ENCODE results near the gene CILP2. TPM values are rescaled to one million over a fixed set of nuclear protein-coding genes. Genes with fewer than 3 reads are reported as not detected.

Gene CILP2
- total and polyA plus RNA-seq, 2 experiments from 2014 or later, result 4.0 to 21.6 TPM

DNA sequence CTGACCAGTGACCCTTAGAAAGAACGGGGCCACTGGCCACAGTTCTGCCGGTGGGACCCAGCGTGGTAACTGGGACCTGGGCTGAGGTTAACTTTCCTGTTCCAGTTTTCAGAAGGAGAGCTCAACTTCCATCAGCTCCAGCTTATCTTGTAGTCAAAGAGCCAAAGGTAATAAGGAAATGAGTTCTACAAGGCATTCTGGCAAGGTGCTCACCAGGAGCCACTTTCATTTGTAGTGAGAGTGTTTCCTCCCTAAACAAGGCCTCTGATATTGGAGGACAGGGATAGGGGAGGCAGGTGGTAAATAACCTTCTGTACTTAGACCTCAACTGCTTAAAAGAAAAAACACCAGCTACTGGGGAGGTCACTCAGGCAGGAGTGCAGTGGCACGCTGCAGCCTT lies 42.4 kb downstream of the CILP2 start:
- H3K4me1 ChIP-seq (ENCODE audit: insufficient read depth), result no peaks in the 10 kb centered on the region
- H3K4me1 Mint-ChIP-seq, result peaks cover 3% of the 10 kb centered on the region; the same call in 2 of the 3 replicates
- no peaks in the 10 kb centered on the region for H4K20me1 ChIP-seq (replicated peaks; ENCODE audit: insufficient read depth)
- no peak overlapping the region for H3K4me3 Mint-ChIP-seq
- no peak overlapping the region for H2AFZ ChIP-seq
- H3K79me2 ChIP-seq (replicated peaks; ENCODE audit: insufficient read depth), result no peaks in the 10 kb centered on the region
- H3K27ac ChIP-seq (ENCODE audit: low read depth), result no peak overlapping the region; the same call in 1 of the 2 replicates
- H3K4me3 ChIP-seq, result no peak overlapping the region
- H3K4me2 ChIP-seq, result no peak overlapping the region
- DNase-seq (ENCODE audit: low spot score) (no peak), ATAC-seq (no peak)
- no peaks in the 10 kb centered on the region for H3F3A ChIP-seq (replicated peaks; ENCODE audit: low read depth)
- TF ChIP-seq, protein P1, sequence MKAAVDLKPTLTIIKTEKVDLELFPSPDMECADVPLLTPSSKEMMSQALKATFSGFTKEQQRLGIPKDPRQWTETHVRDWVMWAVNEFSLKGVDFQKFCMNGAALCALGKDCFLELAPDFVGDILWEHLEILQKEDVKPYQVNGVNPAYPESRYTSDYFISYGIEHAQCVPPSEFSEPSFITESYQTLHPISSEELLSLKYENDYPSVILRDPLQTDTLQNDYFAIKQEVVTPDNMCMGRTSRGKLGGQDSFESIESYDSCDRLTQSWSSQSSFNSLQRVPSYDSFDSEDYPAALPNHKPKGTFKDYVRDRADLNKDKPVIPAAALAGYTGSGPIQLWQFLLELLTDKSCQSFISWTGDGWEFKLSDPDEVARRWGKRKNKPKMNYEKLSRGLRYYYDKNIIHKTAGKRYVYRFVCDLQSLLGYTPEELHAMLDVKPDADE (IDR thresholded peaks at IDR 0.05), result no peak
- TF ChIP-seq EZH2phosphoT487 (IDR thresholded peaks at IDR 0.05; ENCODE audit: unreplicated experiment) (no peak), CREB1 (CRISPR knock-in tag; IDR thresholded peaks at IDR 0.05; ENCODE audit: low read depth) (no peak), NANOG (IDR thresholded peaks at IDR 0.05; ENCODE audit: borderline replicate concordance) (no peak), POLR2AphosphoS5 (IDR thresholded peaks at IDR 0.05; ENCODE audit: low read depth) (no peak)
- no peaks in the 10 kb centered on the region for H3K9me3 Mint-ChIP-seq
- no peaks in the 10 kb centered on the region for H3K9me2 ChIP-seq (ENCODE audit: insufficient read depth)
- no peak overlapping the region for H3K27ac Mint-ChIP-seq
- H3K36me3 Mint-ChIP-seq (ENCODE audit: low read depth), result no peaks in the 10 kb centered on the region
- H3K36me3 ChIP-seq (ENCODE audit: insufficient read depth), result no peaks in the 10 kb centered on the region
- peaks cover 3% of the 10 kb centered on the region for H3K27me3 Mint-ChIP-seq (ENCODE audit: insufficient read depth, low read depth, poor library complexity)
- no peaks in the 10 kb centered on the region for H3K27me3 ChIP-seq (ENCODE audit: insufficient read depth)

DNA sequence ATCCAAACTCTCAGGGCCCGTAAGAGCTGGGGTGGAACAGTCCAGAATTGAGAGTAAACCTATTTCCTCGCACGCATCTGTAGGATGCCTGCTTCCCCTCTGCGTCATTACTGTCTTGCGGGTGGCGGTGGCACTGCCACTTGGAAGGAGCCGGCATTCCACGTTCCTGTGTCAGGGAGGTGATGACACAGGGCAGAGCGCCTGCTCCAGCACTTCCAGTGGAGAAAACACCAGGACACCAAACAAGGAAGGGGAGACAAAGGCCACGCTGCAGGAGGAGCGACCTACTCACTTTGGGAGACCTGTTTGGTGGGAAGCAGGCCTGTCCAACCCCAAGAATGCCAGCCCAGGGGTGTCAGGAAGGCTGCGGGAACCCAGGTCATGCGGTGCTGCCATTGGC lies 43.3 kb downstream of the CILP2 start:
- Histone ChIP-seq H3K36me3 (ENCODE audit: insufficient read depth) (no peaks in the 10 kb centered on the region), H3K79me2 (replicated peaks; ENCODE audit: insufficient read depth) (no peaks in the 10 kb centered on the region), H4K20me1 (replicated peaks; ENCODE audit: insufficient read depth) (no peaks in the 10 kb centered on the region), H3K27ac (ENCODE audit: low read depth) (no peak overlapping the region), H3K4me1 (ENCODE audit: insufficient read depth) (no peaks in the 10 kb centered on the region), H3K4me2 (no peak overlapping the region), H2AFZ (no peak overlapping the region), H3K9me2 (ENCODE audit: insufficient read depth) (no peaks in the 10 kb centered on the region), H3K27me3 (ENCODE audit: insufficient read depth) (no peaks in the 10 kb centered on the region), H3F3A (replicated peaks; ENCODE audit: low read depth) (no peaks in the 10 kb centered on the region), H3K4me3 (no peak overlapping the region)
- no peak for ATAC-seq
- DNase-seq (ENCODE audit: low spot score), result no peak
- no peaks in the 10 kb centered on the region for H3K4me1 Mint-ChIP-seq
- TF ChIP-seq NANOG (IDR thresholded peaks at IDR 0.05; ENCODE audit: borderline replicate concordance) (no peak), CREB1 (CRISPR knock-in tag; IDR thresholded peaks at IDR 0.05; ENCODE audit: low read depth) (no peak), STAT1 (IDR thresholded peaks at IDR 0.05; ENCODE audit: unreplicated experiment) (no peak), ZNF331 (CRISPR knock-in tag; IDR thresholded peaks at IDR 0.05; ENCODE audit: low read depth) (no peak), ZNF114 (CRISPR knock-in tag; IDR thresholded peaks at IDR 0.05) (no peak)
- TF ChIP-seq, protein P2, sequence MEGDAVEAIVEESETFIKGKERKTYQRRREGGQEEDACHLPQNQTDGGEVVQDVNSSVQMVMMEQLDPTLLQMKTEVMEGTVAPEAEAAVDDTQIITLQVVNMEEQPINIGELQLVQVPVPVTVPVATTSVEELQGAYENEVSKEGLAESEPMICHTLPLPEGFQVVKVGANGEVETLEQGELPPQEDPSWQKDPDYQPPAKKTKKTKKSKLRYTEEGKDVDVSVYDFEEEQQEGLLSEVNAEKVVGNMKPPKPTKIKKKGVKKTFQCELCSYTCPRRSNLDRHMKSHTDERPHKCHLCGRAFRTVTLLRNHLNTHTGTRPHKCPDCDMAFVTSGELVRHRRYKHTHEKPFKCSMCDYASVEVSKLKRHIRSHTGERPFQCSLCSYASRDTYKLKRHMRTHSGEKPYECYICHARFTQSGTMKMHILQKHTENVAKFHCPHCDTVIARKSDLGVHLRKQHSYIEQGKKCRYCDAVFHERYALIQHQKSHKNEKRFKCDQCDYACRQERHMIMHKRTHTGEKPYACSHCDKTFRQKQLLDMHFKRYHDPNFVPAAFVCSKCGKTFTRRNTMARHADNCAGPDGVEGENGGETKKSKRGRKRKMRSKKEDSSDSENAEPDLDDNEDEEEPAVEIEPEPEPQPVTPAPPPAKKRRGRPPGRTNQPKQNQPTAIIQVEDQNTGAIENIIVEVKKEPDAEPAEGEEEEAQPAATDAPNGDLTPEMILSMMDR (conservative IDR thresholded peaks at IDR 0.05; ENCODE audit: low read depth in 2 of 2), result no peak
- TF ChIP-seq, protein P3, sequence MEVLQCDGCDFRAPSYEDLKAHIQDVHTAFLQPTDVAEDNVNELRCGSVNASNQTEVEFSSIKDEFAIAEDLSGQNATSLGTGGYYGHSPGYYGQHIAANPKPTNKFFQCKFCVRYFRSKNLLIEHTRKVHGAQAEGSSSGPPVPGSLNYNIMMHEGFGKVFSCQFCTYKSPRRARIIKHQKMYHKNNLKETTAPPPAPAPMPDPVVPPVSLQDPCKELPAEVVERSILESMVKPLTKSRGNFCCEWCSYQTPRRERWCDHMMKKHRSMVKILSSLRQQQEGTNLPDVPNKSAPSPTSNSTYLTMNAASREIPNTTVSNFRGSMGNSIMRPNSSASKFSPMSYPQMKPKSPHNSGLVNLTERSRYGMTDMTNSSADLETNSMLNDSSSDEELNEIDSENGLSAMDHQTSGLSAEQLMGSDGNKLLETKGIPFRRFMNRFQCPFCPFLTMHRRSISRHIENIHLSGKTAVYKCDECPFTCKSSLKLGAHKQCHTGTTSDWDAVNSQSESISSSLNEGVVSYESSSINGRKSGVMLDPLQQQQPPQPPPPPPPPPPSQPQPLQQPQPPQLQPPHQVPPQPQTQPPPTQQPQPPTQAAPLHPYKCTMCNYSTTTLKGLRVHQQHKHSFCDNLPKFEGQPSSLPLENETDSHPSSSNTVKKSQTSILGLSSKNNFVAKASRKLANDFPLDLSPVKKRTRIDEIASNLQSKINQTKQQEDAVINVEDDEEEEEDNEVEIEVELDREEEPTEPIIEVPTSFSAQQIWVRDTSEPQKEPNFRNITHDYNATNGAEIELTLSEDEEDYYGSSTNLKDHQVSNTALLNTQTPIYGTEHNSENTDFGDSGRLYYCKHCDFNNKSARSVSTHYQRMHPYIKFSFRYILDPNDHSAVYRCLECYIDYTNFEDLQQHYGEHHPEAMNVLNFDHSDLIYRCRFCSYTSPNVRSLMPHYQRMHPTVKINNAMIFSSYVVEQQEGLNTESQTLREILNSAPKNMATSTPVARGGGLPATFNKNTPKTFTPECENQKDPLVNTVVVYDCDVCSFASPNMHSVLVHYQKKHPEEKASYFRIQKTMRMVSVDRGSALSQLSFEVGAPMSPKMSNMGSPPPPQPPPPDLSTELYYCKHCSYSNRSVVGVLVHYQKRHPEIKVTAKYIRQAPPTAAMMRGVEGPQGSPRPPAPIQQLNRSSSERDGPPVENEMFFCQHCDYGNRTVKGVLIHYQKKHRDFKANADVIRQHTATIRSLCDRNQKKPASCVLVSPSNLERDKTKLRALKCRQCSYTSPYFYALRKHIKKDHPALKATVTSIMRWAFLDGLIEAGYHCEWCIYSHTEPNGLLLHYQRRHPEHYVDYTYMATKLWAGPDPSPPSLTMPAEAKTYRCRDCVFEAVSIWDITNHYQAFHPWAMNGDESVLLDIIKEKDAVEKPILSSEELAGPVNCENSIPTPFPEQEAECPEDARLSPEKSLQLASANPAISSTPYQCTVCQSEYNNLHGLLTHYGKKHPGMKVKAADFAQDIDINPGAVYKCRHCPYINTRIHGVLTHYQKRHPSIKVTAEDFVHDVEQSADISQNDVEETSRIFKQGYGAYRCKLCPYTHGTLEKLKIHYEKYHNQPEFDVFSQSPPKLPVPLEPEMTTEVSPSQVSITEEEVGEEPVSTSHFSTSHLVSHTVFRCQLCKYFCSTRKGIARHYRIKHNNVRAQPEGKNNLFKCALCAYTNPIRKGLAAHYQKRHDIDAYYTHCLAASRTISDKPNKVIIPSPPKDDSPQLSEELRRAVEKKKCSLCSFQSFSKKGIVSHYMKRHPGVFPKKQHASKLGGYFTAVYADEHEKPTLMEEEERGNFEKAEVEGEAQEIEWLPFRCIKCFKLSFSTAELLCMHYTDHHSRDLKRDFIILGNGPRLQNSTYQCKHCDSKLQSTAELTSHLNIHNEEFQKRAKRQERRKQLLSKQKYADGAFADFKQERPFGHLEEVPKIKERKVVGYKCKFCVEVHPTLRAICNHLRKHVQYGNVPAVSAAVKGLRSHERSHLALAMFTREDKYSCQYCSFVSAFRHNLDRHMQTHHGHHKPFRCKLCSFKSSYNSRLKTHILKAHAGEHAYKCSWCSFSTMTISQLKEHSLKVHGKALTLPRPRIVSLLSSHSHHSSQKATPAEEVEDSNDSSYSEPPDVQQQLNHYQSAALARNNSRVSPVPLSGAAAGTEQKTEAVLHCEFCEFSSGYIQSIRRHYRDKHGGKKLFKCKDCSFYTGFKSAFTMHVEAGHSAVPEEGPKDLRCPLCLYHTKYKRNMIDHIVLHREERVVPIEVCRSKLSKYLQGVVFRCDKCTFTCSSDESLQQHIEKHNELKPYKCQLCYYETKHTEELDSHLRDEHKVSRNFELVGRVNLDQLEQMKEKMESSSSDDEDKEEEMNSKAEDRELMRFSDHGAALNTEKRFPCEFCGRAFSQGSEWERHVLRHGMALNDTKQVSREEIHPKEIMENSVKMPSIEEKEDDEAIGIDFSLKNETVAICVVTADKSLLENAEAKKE (CRISPR knock-in tag; IDR thresholded peaks at IDR 0.05), result no peak
- H3K27me3 Mint-ChIP-seq (ENCODE audit: insufficient read depth, low read depth, poor library complexity), result peaks cover 3% of the 10 kb centered on the region
- H3K36me3 Mint-ChIP-seq (ENCODE audit: low read depth), result no peaks in the 10 kb centered on the region
- no peak overlapping the region for H3K27ac Mint-ChIP-seq
- H3K4me3 Mint-ChIP-seq, result no peak overlapping the region
- H3K9me3 Mint-ChIP-seq, result no peaks in the 10 kb centered on the region

All from GM23338 (cell line).